GM10266 (cell line): ENCODE data around the gene SMG9.
A peak's percentile ranks its signal among the peaks of the same experiment; 100 is the strongest.

Experiments used
- DNase-seq: peaks from one replicate; pipeline ENCODE4 v3.0.0; 2012; ENCODE audit errors: extremely low spot score
- CTCF ChIP-seq: IDR thresholded peaks from 2 replicates; pipeline ENCODE4 v1.5.1; 2012; ENCODE audit warnings: mild to moderate bottlenecking, low read depth; ENCODE audit not compliant: control insufficient read depth, insufficient read depth; ENCODE audit errors: missing control alignments

SMG9 gene

GRCh38 chr19:43700395-43701000 lies 54.3 kb downstream of the SMG9 start:
- DNase-seq = no peak
- TF ChIP-seq CTCF = no peak

- peak; percentile 13 for TF ChIP-seq CTCF
- DNase-seq = no peak
These were observed 55.0 kb downstream of the SMG9 start for GRCh38 chr19:43699506-43700394.

- no peak for DNase-seq
- TF ChIP-seq CTCF = no peak
These were observed 57.5 kb downstream of the SMG9 start for GRCh38 chr19:43697295-43697694.

GRCh38 chr19:43695985-43696704 lies 58.6 kb downstream of the SMG9 start:
- TF ChIP-seq CTCF = no peak
- no peak for DNase-seq

- DNase-seq = no peak
- no peak for TF ChIP-seq CTCF
These were observed 60.2 kb downstream of the SMG9 start for GRCh38 chr19:43694553-43694952.

- no peak for DNase-seq
- TF ChIP-seq CTCF = no peak
These were observed 61.9 kb downstream of the SMG9 start for GRCh38 chr19:43692877-43693276.

- no peak for TF ChIP-seq CTCF
These were observed 62.4 kb downstream of the SMG9 start for GRCh38 chr19:43692385-43692784.

More at GRCh38 chr19:43692385-43692784, 62.4 kb downstream of the SMG9 start:
- no peak for DNase-seq
